Pancreas (tissue), 10 donors: ENCODE results near the gene RBFOX1. TPM values are rescaled to one million over a fixed set of nuclear protein-coding genes. Genes with fewer than 3 reads are reported as not detected.

Experiments used
- ATAC-seq, 4 donors: fragments of 200-7000 bp; cut with Tn5 transposase; one replicate each; pipeline versions ENCODE4 v1.8.0 to v1.9.1; 2020; ENCODE audit warnings: mild to moderate bottlenecking in 4 of 4, moderate library complexity in 4 of 4
- DNase-seq, 6 donors: peaks; one replicate each; pipeline ENCODE4 v3.0.0-alpha.2; 2020
- FAIRE-seq: peaks from 2 replicates; lab custom pipeline; 2012; peaks lifted over from hg19 to GRCh38; lab: Jason Lieb, UNC
- H3K27ac ChIP-seq, 4 donors: fragments of 200-600 bp; sonication (generic); 1 replicate in 3 of 4; 2 replicates in 1 of 4; pipeline versions ENCODE4 v1.5.0 to v1.8.0; 2020
- H3K27me3 ChIP-seq, 4 donors: fragments of 200-600 bp; one replicate each; pipeline ENCODE4 v1.8.0; 2021
- H3K36me3 ChIP-seq, 3 donors: fragments of 200-600 bp; sonication (generic) in 1 of 3; one replicate each; pipeline versions ENCODE4 v1.5.0 to v1.8.0; 2020 to 2021
- H3K4me1 ChIP-seq, 3 donors: fragments of 200-600 bp; one replicate each; pipeline ENCODE4 v1.8.0; 2021
- H3K4me3 ChIP-seq, 4 donors: fragments of 200-600 bp; sonication (generic) in 2 of 4; one replicate each; pipeline versions ENCODE4 v1.5.0 to v1.8.0; 2020 to 2021
- H3K9me3 ChIP-seq, 4 donors: fragments of 200-600 bp; one replicate each; pipeline ENCODE4 v1.8.0; 2021
- CTCF ChIP-seq, 4 donors: fragments of 200-600 bp; sonication (generic) in 3 of 4; IDR thresholded peaks; one replicate each; pipeline versions ENCODE4 v1.5.0 to v1.8.0; 2021; ENCODE audit warnings: antibody characterized with exemption in 4 of 4
- WGBS, 2 donors: extraction: QIAGEN DNeasy Blood & Tissue Kit; methylation state at CpG; one replicate each; pipeline ENCODE4 v1.1.7; 2013; 5-methylcytosine and 5-hydroxymethylcytosine counted together
- intact Hi-C, 3 donors: fragments of 100-400 bp; cut with DNase I; formaldehyde crosslinking; loops; one replicate each; pipeline versions ENCODE4 v1.11.1 to v1.14.2; 2022
- polyA plus RNA-seq, 2 donors: library from polyadenylated mRNA; stranded (reverse); fragments of 200-250 nt; gene quantifications; one replicate each; pipeline ENCODE4 v1.2.3, GENCODE V29; 2013
- total RNA-seq, 6 donors: library from RNA; stranded (reverse); fragmentation: NEBNext Ultra II Directional in 4 of 6; extraction: Animal tissue kit (Norgen Biotek cat#: 25700) in 4 of 6; gene quantifications; one replicate each; pipeline versions ENCODE4 v1.2.1 to v1.2.4, GENCODE V29; 2021 to 2023
- donor health status: healthy with polysubstance abuse.
- donor health status: DM: no; HTN: no; CAD: no; lungs with moderate emphysema.
- donor health status: DM: no; HTN: no; CAD: no.
- donor health status: control.
- donor health status: control.
- donor health status: Bipolar disorder and iron deficiency.
- donor health status: DM: yes; HTN: yes; CAD: no.
- donor health status: DM: no; HTN: no; CAD: no.
- donor health status: DM: no; HTN: no; CAD: no.
- donor health status: DM: yes; HTN: yes; CAD: no.

RBFOX1 gene
- total and polyA plus RNA-seq, 8 donors: 0.12 to 0.28 (median 0.15) TPM; not detected in 3

- Histone ChIP-seq H3K4me1 (no peaks in the 10 kb centered on the region), H3K27ac (no peak overlapping the region), H3K9me3 (no peaks in the 10 kb centered on the region), H3K36me3 (no peaks in the 10 kb centered on the region), H3K4me3 (no peak overlapping the region), H3K27me3 (no peaks in the 10 kb centered on the region)
- WGBS, 2 donors: 62 to 69% methylated on average over 7 of the region's 7 CpGs
- no peak for FAIRE-seq
- intact Hi-C loops: loop anchor here in 1 of 3 donors (10.0 kb wide), 1 partner anchor 59 kb away; no protein-coding TSS in a partner anchor
- no peak for TF ChIP-seq CTCF (IDR thresholded peaks at IDR 0.05)
- no peak for ATAC-seq
- DNase-seq: no peak
These were observed 222.8 kb downstream of the RBFOX1 start for GRCh38 chr16:7555459-7555858.

GRCh38 chr16:7561908-7562405 is 229.3 kb downstream of the RBFOX1 start:
- Histone ChIP-seq H3K9me3 (no peaks in the 10 kb centered on the region), H3K27ac (no peak overlapping the region), H3K36me3 (no peaks in the 10 kb centered on the region), H3K4me1 (no peaks in the 10 kb centered on the region), H3K4me3 (no peak overlapping the region), H3K27me3 (no peaks in the 10 kb centered on the region)
- TF ChIP-seq CTCF (IDR thresholded peaks at IDR 0.05): no peak
- DNase-seq (no peak), ATAC-seq (no peak), FAIRE-seq (no peak)
- intact Hi-C loops: no loop called here
- 39 to 47% methylated on average over 5 of the region's 5 CpGs for WGBS, 2 donors

- WGBS, 2 donors: 56 to 61% methylated on average over 9 of the region's 9 CpGs
- ATAC-seq: no peak
- TF ChIP-seq CTCF (IDR thresholded peaks at IDR 0.05): no peak
These were observed 233.7 kb downstream of the RBFOX1 start for GRCh38 chr16:7566360-7566759.

GRCh38 chr16:7571366-7571765 is 238.7 kb downstream of the RBFOX1 start:
- FAIRE-seq (no peak), ATAC-seq (no peak), DNase-seq (no peak)
- Histone ChIP-seq H3K4me3 (no peak overlapping the region), H3K27me3 (no peaks in the 10 kb centered on the region), H3K9me3 (no peaks in the 10 kb centered on the region), H3K4me1 (no peaks in the 10 kb centered on the region), H3K27ac (no peak overlapping the region), H3K36me3 (no peaks in the 10 kb centered on the region)
- intact Hi-C loops: no loop called here
- WGBS, 2 donors: 59 to 75% methylated on average over 10 of the region's 10 CpGs
- TF ChIP-seq CTCF (IDR thresholded peaks at IDR 0.05): no peak

More at GRCh38 chr16:7566360-7566759, 233.7 kb downstream of the RBFOX1 start:
- DNase-seq: no peak
- Histone ChIP-seq H3K27me3 (no peaks in the 10 kb centered on the region), H3K4me3 (no peak overlapping the region), H3K27ac (no peak overlapping the region), H3K9me3 (no peaks in the 10 kb centered on the region), H3K4me1 (no peaks in the 10 kb centered on the region), H3K36me3 (no peaks in the 10 kb centered on the region)
- intact Hi-C loops: no loop called here
- no peak for FAIRE-seq

GRCh38 chr16:7577588-7577987 is 244.9 kb downstream of the RBFOX1 start:
- no peak overlapping the region for H3K4me3 ChIP-seq
- DNase-seq (no peak), ATAC-seq (no peak), FAIRE-seq (no peak)
- intact Hi-C loops: no loop called here
- no peaks in the 10 kb centered on the region for H3K36me3 ChIP-seq
- H3K4me1 ChIP-seq: no peaks in the 10 kb centered on the region
- TF ChIP-seq CTCF (IDR thresholded peaks at IDR 0.05): no peak
- WGBS, 2 donors: 35 to 45% methylated on average over 2 of the region's 2 CpGs
- no peaks in the 10 kb centered on the region for H3K27me3 ChIP-seq
- H3K27ac ChIP-seq: no peak overlapping the region
- no peaks in the 10 kb centered on the region for H3K9me3 ChIP-seq
